Gastroesophageal sphincter (tissue), 4 donors: ENCODE results near the gene CIPC. TPM values are rescaled to one million over a fixed set of nuclear protein-coding genes. Genes with fewer than 3 reads are reported as not detected.
A peak's percentile ranks its signal among the peaks of the same experiment; 100 is the strongest.

Experiments used
- ATAC-seq: fragments of 150-250 bp; one replicate; pipeline ENCODE4 v1.9.1; 2016; ENCODE audit warnings: mild to moderate bottlenecking, moderate library complexity
- H3K27ac ChIP-seq, 4 donors: fragments of 200-600 bp; sonication (generic) in 3 of 4; 1 replicate in 3 of 4; 2 replicates in 1 of 4; pipeline ENCODE4 v1.5.1; 2016 to 2019
- H3K27me3 ChIP-seq: fragments of 200-600 bp; sonication (generic); one replicate; pipeline ENCODE4 v1.5.1; 2019
- H3K36me3 ChIP-seq, 2 donors: fragments of 200-600 bp; sonication (generic); one replicate each; pipeline ENCODE4 v1.5.1; 2019; ENCODE audit warnings: control low read depth in 1 of 2
- H3K4me1 ChIP-seq, 3 donors: fragments of 200-600 bp; sonication (generic); 1 replicate in 2 of 3; 2 replicates in 1 of 3; pipeline ENCODE4 v1.5.1; 2016 to 2019; ENCODE audit warnings: control low read depth in 2 of 3
- H3K4me3 ChIP-seq, 2 donors: fragments of 200-600 bp; sonication (generic); one replicate each; pipeline ENCODE4 v1.5.1; 2019; ENCODE audit warnings: mild to moderate bottlenecking in 1 of 2, moderate library complexity in 1 of 2
- H3K9me3 ChIP-seq, 3 donors: fragments of 200-600 bp; sonication (generic); one replicate each; pipeline ENCODE4 v1.5.1; 2017 to 2019; ENCODE audit warnings: control low read depth in 2 of 3
- EP300 ChIP-seq: sonication (generic); formaldehyde crosslinking; IDR thresholded peaks from one replicate; pipeline ENCODE4 v1.6.1; 2017; ENCODE audit warnings: antibody characterized with exemption, mild to moderate bottlenecking
- POLR2A ChIP-seq, 2 donors: fragments of 450-650 bp; IDR thresholded peaks; one replicate each; pipeline ENCODE4 v1.6.1; 2017; ENCODE audit warnings: antibody characterized with exemption in 2 of 2, mild to moderate bottlenecking in 2 of 2, moderate library complexity in 1 of 2
- POLR2AphosphoS5 ChIP-seq: sonication (generic); formaldehyde crosslinking; IDR thresholded peaks from one replicate; pipeline ENCODE4 v1.6.1; 2017; ENCODE audit warnings: antibody characterized with exemption
- WGBS, 2 donors: methylation state at CpG; one replicate each; pipeline ENCODE4 v1.1.5; 2018; ENCODE audit warnings: low coverage in 1 of 2; 5-methylcytosine and 5-hydroxymethylcytosine counted together
- total RNA-seq, 4 donors: library from RNA; depleted of rRNA; stranded (reverse); fragments of >200 nt; gene quantifications; one replicate each; pipeline ENCODE4 v1.1.0, GENCODE V29; 2016
- TF ChIP-seq, protein P1 (sequence below), 4 experiments: fragments of 200-600 bp in 2 of 4; fragments of 450-650 bp in 2 of 4; sonication (generic) in 1 of 4; IDR thresholded peaks; one replicate each; pipeline ENCODE4 v1.5.1; 2017 to 2019; ENCODE audit warnings: antibody characterized with exemption in 4 of 4, mild to moderate bottlenecking in 2 of 4, moderate library complexity in 2 of 4

The CIPC gene
- total RNA-seq, 4 donors from 2014 or later, result 49.0 to 74.1 (median 60.4) TPM

DNA sequence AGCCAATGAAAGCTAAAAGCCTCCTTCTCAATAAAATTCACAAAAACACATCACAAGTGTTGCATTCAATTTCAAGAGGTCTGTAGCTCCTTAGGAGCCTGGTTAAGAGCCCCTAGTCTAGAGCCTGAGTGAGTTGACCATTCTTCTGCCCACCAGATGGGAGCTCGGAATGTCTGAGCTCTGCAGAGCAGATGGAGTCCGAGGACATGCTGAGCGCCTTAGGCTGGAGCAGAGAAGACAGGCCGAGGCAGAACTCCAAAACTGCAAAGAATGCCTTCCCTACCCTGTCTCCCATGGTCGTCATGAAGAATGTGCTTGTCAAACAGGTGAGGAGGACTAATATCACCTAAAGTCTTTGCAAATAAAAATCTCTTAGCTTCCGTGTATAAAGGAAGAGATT is 11.6 kb downstream of the CIPC start:
- TF ChIP-seq POLR2A (IDR thresholded peaks at IDR 0.05) (no peak), POLR2AphosphoS5 (no peak), EP300 (no peak)
- TF ChIP-seq, protein P1, sequence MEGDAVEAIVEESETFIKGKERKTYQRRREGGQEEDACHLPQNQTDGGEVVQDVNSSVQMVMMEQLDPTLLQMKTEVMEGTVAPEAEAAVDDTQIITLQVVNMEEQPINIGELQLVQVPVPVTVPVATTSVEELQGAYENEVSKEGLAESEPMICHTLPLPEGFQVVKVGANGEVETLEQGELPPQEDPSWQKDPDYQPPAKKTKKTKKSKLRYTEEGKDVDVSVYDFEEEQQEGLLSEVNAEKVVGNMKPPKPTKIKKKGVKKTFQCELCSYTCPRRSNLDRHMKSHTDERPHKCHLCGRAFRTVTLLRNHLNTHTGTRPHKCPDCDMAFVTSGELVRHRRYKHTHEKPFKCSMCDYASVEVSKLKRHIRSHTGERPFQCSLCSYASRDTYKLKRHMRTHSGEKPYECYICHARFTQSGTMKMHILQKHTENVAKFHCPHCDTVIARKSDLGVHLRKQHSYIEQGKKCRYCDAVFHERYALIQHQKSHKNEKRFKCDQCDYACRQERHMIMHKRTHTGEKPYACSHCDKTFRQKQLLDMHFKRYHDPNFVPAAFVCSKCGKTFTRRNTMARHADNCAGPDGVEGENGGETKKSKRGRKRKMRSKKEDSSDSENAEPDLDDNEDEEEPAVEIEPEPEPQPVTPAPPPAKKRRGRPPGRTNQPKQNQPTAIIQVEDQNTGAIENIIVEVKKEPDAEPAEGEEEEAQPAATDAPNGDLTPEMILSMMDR (IDR thresholded peaks at IDR 0.05), result no peak
- Histone ChIP-seq H3K9me3 (no peaks in the 10 kb centered on the region), H3K27ac (peak overlapping the region in 2 of 4 donors; percentile 72 to 73), H3K36me3 (peaks cover 0 to 78% of the 10 kb centered on the region in 2 donors), H3K4me1 (peaks cover 13 to 74% (median 16%) of the 10 kb centered on the region in 3 donors), H3K4me3 (no peak overlapping the region), H3K27me3 (no peaks in the 10 kb centered on the region)
- WGBS, 2 donors, result 32 to 58% methylated on average over 3 to 6 of the region's 6 CpGs
- no peak for ATAC-seq

DNA sequence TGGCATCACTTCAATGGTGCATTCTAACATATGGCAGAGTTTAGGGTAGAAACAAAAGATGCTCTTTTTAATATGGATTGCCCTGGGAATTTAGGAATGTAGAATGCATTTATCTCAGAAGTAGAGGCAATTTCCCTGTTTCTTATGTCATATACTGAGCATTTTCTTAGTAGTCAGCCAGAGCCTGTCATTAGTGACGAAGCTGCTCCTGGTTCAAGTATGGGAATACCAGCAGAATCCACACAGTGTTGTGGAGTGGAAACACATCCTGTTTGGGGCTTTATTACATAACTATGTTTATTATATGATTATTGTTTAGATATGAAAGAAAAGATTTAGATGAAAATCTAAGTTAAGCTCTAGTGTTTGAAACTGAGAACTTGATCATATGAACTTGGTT is 12.2 kb downstream of the CIPC start:
- H3K9me3 ChIP-seq, result no peaks in the 10 kb centered on the region
- no peaks in the 10 kb centered on the region for H3K27me3 ChIP-seq
- H3K4me1 ChIP-seq, result peaks cover 7 to 68% (median 11%) of the 10 kb centered on the region in 3 donors
- TF ChIP-seq POLR2AphosphoS5, result no peak
- TF ChIP-seq, protein P1 (IDR thresholded peaks at IDR 0.05), result no peak
- TF ChIP-seq EP300, result no peak
- no peak for TF ChIP-seq POLR2A (IDR thresholded peaks at IDR 0.05)
- H3K4me3 ChIP-seq, result no peak overlapping the region
- no peak for ATAC-seq
- peaks cover 0 to 84% of the 10 kb centered on the region in 2 donors for H3K36me3 ChIP-seq
- WGBS, 2 donors, result 71 to 73% methylated on average over 1 of the region's 1 CpG
- H3K27ac ChIP-seq, result peak overlapping the region in 3 of 4 donors; percentile 58 to 73 (median 72)

DNA sequence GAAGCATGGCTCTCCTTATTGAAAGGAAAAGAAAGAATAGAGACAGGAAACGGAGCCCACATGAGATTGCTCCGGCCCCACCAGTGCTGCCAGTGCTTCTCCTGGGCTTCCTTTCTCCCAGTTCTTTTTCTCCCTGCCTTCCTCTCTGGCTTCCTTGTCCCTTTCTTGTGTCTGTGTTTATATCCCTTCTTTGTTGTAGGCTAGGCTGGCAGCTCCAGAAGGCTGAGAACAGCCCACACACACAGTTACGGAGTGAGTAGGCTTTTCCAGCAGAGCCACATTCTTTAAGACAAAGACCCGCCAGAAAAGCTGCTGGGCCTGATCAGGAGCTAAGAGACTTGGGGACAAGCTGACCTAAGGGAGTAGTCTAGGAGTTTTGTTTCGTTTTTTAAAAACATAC is 13.0 kb downstream of the CIPC start:
- WGBS, 2 donors, result 19 to 24% methylated on average over 4 to 5 of the region's 5 CpGs
- Histone ChIP-seq H3K27ac (peak overlapping the region; percentile 57 to 73 (median 65)), H3K27me3 (no peaks in the 10 kb centered on the region), H3K9me3 (no peaks in the 10 kb centered on the region), H3K4me3 (no peak overlapping the region), H3K36me3 (peaks cover 0 to 87% of the 10 kb centered on the region in 2 donors), H3K4me1 (peaks cover 3 to 60% (median 11%) of the 10 kb centered on the region in 3 donors)
- TF ChIP-seq POLR2A (IDR thresholded peaks at IDR 0.05) (no peak), EP300 (no peak), POLR2AphosphoS5 (peak; percentile 33)
- TF ChIP-seq, protein P1 (IDR thresholded peaks at IDR 0.05), result no peak
- peak; percentile 42 for ATAC-seq

DNA sequence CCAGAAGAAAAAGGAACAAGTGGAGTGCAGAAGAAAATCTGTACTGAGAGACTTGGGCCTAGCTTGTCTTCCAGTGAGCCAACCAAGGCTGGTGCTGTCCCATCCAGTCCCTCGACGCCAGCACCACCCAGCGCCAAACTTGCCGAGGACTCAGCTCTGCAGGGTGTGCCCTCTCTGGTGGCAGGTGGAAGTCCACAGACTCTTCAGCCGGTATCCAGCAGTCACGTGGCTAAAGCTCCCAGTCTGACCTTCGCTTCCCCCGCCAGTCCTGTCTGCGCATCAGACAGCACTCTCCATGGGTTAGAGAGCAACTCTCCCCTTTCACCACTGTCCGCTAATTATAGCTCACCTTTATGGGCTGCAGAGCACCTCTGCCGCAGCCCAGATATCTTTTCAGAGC is 15.6 kb downstream of the CIPC start:
- Histone ChIP-seq H3K9me3 (no peaks in the 10 kb centered on the region), H3K4me1 (peaks cover 0 to 34% (median 3%) of the 10 kb centered on the region in 3 donors), H3K27ac (peak overlapping the region in 1 of 4 donors; percentile 8), H3K4me3 (no peak overlapping the region), H3K36me3 (peaks cover 0 to 88% of the 10 kb centered on the region in 2 donors), H3K27me3 (no peaks in the 10 kb centered on the region)
- no peak for ATAC-seq
- 82 to 100% methylated on average over 1 to 6 of the region's 11 CpGs for WGBS, 2 donors
- TF ChIP-seq POLR2A (IDR thresholded peaks at IDR 0.05) (no peak), POLR2AphosphoS5 (no peak), EP300 (no peak)
- TF ChIP-seq, protein P1 (IDR thresholded peaks at IDR 0.05), result no peak

DNA sequence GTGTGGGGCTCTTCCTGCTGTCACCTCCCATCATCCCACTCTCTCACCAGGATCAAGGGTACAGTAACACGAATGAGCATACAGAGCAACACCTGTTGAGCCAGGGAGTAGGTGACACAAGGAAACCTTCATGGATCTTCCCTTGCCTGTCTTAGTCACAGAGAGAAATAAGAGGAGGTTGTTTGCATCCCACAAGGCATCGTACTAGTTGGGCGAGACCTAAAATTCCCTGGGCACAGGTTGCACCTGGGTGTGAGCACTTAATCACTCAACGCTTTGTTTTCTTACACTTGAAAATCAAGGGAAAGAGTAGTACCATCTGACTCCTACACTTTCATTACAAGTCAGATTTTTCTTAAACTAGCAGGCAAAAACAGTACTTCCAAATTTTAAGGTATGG is 16.6 kb downstream of the CIPC start:
- TF ChIP-seq EP300 (no peak), POLR2AphosphoS5 (no peak), POLR2A (IDR thresholded peaks at IDR 0.05) (no peak)
- TF ChIP-seq, protein P1 (IDR thresholded peaks at IDR 0.05), result no peak
- no peak overlapping the region for H3K4me3 ChIP-seq
- H3K27ac ChIP-seq, result no peak overlapping the region
- ATAC-seq, result no peak
- H3K36me3 ChIP-seq, result peaks cover 0 to 88% of the 10 kb centered on the region in 2 donors
- no peaks in the 10 kb centered on the region for H3K27me3 ChIP-seq
- WGBS, 2 donors, result 96 to 98% methylated on average over 3 of the region's 4 CpGs
- peaks cover 0 to 27% (median 3%) of the 10 kb centered on the region in 3 donors for H3K4me1 ChIP-seq
- no peaks in the 10 kb centered on the region for H3K9me3 ChIP-seq
